Measurements from ENCODE around the gene ABLIM2. TPM values are rescaled to one million over a fixed set of nuclear protein-coding genes. Genes with fewer than 3 reads are reported as not detected.

Gene ABLIM2
- total RNA-seq, 5 donors from 2014 or later (not counting 1 experiment from before 2014, with no cell fraction given), result 2.6 to 7.0 (median 5.5) TPM

GRCh38 chr4:8108261-8108660 lies 50.4 kb downstream of the ABLIM2 start:
- DNase-seq, result no peak
- Histone ChIP-seq H3K36me3 (ENCODE audit: control insufficient read depth in 2 of 2, extremely low read depth in 1 of 2, insufficient read depth in 1 of 2, low read length in 1 of 2) (no peaks in the 10 kb centered on the region), H3K4me1 (ENCODE audit: control insufficient read depth in 1 of 2, extremely low read depth in 1 of 2, insufficient read depth in 2 of 2, low read length in 2 of 2) (no peaks in the 10 kb centered on the region), H3K27ac (ENCODE audit: low read length) (no peak overlapping the region), H3K4me3 (ENCODE audit: control insufficient read depth in 1 of 2, extremely low read depth in 1 of 2, low read length in 1 of 2) (no peak overlapping the region), H3K27me3 (replicated peaks in 1 of 2; ENCODE audit: control insufficient read depth in 2 of 2, extremely low read depth in 1 of 2, insufficient read depth in 2 of 2, low read length in 1 of 2) (peaks cover 0 to 32% of the 10 kb centered on the region in 2 experiments), H3K9me3 (no peaks in the 10 kb centered on the region)
- Mint-ChIP-seq H3K9me3 (no peaks in the 10 kb centered on the region), H3K36me3 (peaks cover 6% of the 10 kb centered on the region), H3K4me1 (no peaks in the 10 kb centered on the region), H3K4me3 (no peak overlapping the region), H3K27me3 (peaks cover 0 to 3% of the 10 kb centered on the region in 2 donors), H3K27ac (no peak overlapping the region)
- WGBS (ENCODE audit: insufficient coverage), result 88% methylated on average over 19 of the region's 20 CpGs
- POLR2A ChIA-PET, result no interaction called here
- ATAC-seq (replicated peaks in 1 of 4), result no peak
- CTCF ChIA-PET, result no interaction called here

DNA sequence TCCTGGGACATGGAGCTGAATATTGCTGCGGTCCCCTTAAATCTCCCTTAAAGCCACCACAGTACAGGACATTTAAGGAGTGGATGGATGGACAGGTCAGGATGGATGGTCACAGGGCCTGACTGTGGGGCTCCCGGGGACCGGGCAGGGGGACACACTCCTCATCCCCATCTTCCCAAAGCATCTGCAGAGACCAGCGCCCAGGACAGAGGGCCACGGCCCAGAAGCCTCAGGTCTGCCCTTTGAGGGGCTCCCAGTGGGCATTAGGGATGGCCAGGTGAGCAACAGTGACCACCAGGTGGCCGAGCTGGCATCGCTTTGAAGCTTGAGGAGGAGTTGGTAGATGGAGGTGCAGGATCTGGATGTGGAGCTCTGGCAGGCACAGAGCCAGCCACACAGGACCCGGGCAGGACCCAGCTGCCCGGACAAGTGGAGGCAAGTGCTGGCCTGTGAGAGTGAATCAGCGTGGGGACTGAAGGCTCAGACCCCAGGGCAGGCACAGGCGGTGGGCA lies 51.4 kb downstream of the ABLIM2 start:
- H3K9me3 Mint-ChIP-seq, result no peaks in the 10 kb centered on the region
- 78% methylated on average over 7 of the region's 11 CpGs for WGBS (ENCODE audit: insufficient coverage)
- H3K4me3 Mint-ChIP-seq, result no peak overlapping the region
- POLR2A ChIA-PET, result no interaction called here
- CTCF ChIA-PET, result no interaction called here
- no peak overlapping the region for H3K4me3 ChIP-seq (ENCODE audit: control insufficient read depth in 1 of 2, extremely low read depth in 1 of 2, low read length in 1 of 2)
- H3K9me3 ChIP-seq, result no peaks in the 10 kb centered on the region
- DNase-seq (no peak), ATAC-seq (replicated peaks in 1 of 4) (no peak)
- no peaks in the 10 kb centered on the region for H3K36me3 ChIP-seq (ENCODE audit: control insufficient read depth in 2 of 2, extremely low read depth in 1 of 2, insufficient read depth in 1 of 2, low read length in 1 of 2)
- peaks cover 6% of the 10 kb centered on the region for H3K36me3 Mint-ChIP-seq
- peaks cover 0 to 32% of the 10 kb centered on the region in 2 experiments for H3K27me3 ChIP-seq (replicated peaks in 1 of 2; ENCODE audit: control insufficient read depth in 2 of 2, extremely low read depth in 1 of 2, insufficient read depth in 2 of 2, low read length in 1 of 2)
- peaks cover 0 to 3% of the 10 kb centered on the region in 2 donors for H3K27me3 Mint-ChIP-seq
- no peak overlapping the region for H3K27ac ChIP-seq (ENCODE audit: low read length)
- H3K27ac Mint-ChIP-seq, result no peak overlapping the region
- no peaks in the 10 kb centered on the region for H3K4me1 ChIP-seq (ENCODE audit: control insufficient read depth in 1 of 2, extremely low read depth in 1 of 2, insufficient read depth in 2 of 2, low read length in 2 of 2)
- no peaks in the 10 kb centered on the region for H3K4me1 Mint-ChIP-seq

DNA sequence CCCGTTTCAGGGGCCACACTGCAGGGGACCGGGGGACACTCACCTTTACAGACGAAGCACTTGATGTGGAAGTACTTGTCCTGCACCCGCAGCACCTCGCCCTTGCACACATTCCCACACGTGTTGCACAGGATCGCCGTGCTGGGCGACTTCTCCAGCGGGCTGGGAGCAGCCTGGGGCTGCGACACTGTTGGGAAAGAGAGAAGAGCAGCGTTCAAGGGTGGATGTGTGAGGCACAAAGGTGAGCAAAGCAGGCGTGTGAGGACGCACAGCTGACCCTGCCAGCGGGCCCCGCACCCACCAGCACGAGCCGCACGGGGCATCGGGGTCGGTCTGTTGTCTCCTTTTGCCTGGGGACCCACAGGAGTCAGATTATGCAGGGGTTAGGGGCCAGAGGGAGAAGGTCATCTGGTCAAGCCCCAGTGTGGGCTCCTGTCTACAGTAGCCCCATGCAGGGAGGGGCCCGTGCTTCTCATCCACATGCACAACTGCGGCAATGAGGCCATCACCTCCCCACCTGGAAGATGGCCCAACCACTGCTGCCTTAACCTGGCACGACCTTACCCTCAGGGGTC lies 52.1 kb downstream of the ABLIM2 start:
- ChIA-PET POLR2A (no interaction called here), CTCF (no interaction called here)
- Mint-ChIP-seq H3K4me1 (no peaks in the 10 kb centered on the region), H3K9me3 (no peaks in the 10 kb centered on the region), H3K4me3 (no peak overlapping the region), H3K27me3 (peaks cover 0 to 3% of the 10 kb centered on the region in 2 donors), H3K36me3 (peaks cover 6% of the 10 kb centered on the region), H3K27ac (no peak overlapping the region)
- no peaks in the 10 kb centered on the region for H3K4me1 ChIP-seq (ENCODE audit: control insufficient read depth in 1 of 2, extremely low read depth in 1 of 2, insufficient read depth in 2 of 2, low read length in 2 of 2)
- whole genome bisulfite sequencing (ENCODE audit: insufficient coverage), result 82% methylated on average over 20 of the region's 24 CpGs
- H3K4me3 ChIP-seq (ENCODE audit: control insufficient read depth in 1 of 2, extremely low read depth in 1 of 2, low read length in 1 of 2), result no peak overlapping the region
- no peaks in the 10 kb centered on the region for H3K36me3 ChIP-seq (ENCODE audit: control insufficient read depth in 2 of 2, extremely low read depth in 1 of 2, insufficient read depth in 1 of 2, low read length in 1 of 2)
- peaks cover 0 to 30% of the 10 kb centered on the region in 2 experiments for H3K27me3 ChIP-seq (replicated peaks in 1 of 2; ENCODE audit: control insufficient read depth in 2 of 2, extremely low read depth in 1 of 2, insufficient read depth in 2 of 2, low read length in 1 of 2)
- DNase-seq (no peak), ATAC-seq (replicated peaks in 1 of 4) (no peak)
- no peak overlapping the region for H3K27ac ChIP-seq (ENCODE audit: low read length)
- no peaks in the 10 kb centered on the region for H3K9me3 ChIP-seq

GRCh38 chr4:8105306-8106100 lies 53.1 kb downstream of the ABLIM2 start:
- no peaks in the 10 kb centered on the region for H3K9me3 ChIP-seq
- H3K4me3 ChIP-seq (ENCODE audit: control insufficient read depth in 1 of 2, extremely low read depth in 1 of 2, low read length in 1 of 2), result no peak overlapping the region
- H3K27ac ChIP-seq (ENCODE audit: low read length), result no peak overlapping the region
- no peaks in the 10 kb centered on the region for H3K9me3 Mint-ChIP-seq
- CTCF ChIA-PET, result no interaction called here
- no peaks in the 10 kb centered on the region for H3K36me3 ChIP-seq (ENCODE audit: control insufficient read depth in 2 of 2, extremely low read depth in 1 of 2, insufficient read depth in 1 of 2, low read length in 1 of 2)
- peaks cover 0 to 26% of the 10 kb centered on the region in 2 experiments for H3K27me3 ChIP-seq (replicated peaks in 1 of 2; ENCODE audit: control insufficient read depth in 2 of 2, extremely low read depth in 1 of 2, insufficient read depth in 2 of 2, low read length in 1 of 2)
- POLR2A ChIA-PET, result no interaction called here
- H3K4me1 ChIP-seq (ENCODE audit: control insufficient read depth in 1 of 2, extremely low read depth in 1 of 2, insufficient read depth in 2 of 2, low read length in 2 of 2), result no peaks in the 10 kb centered on the region
- ATAC-seq (replicated peaks in 1 of 4), result no peak
- peaks cover 6% of the 10 kb centered on the region for H3K36me3 Mint-ChIP-seq
- H3K4me3 Mint-ChIP-seq, result no peak overlapping the region
- no peaks in the 10 kb centered on the region for H3K4me1 Mint-ChIP-seq
- no peaks in the 10 kb centered on the region for H3K27me3 Mint-ChIP-seq
- no peak overlapping the region for H3K27ac Mint-ChIP-seq
- no peak for DNase-seq
- 83% methylated on average over 21 of the region's 32 CpGs for WGBS (ENCODE audit: insufficient coverage)

- H3K4me3 ChIP-seq (ENCODE audit: control insufficient read depth in 1 of 2, extremely low read depth in 1 of 2, low read length in 1 of 2), result no peak overlapping the region
- no peak overlapping the region for H3K4me3 Mint-ChIP-seq
- ATAC-seq (replicated peaks in 1 of 4) (no peak), DNase-seq (no peak)
- no peaks in the 10 kb centered on the region for H3K36me3 ChIP-seq (ENCODE audit: control insufficient read depth in 2 of 2, extremely low read depth in 1 of 2, insufficient read depth in 1 of 2, low read length in 1 of 2)
- no peaks in the 10 kb centered on the region for H3K9me3 Mint-ChIP-seq
- peaks cover 6% of the 10 kb centered on the region for H3K36me3 Mint-ChIP-seq
- ChIA-PET POLR2A (no interaction called here), CTCF (no interaction called here)
- peaks cover 0 to 21% of the 10 kb centered on the region in 2 experiments for H3K27me3 ChIP-seq (replicated peaks in 1 of 2; ENCODE audit: control insufficient read depth in 2 of 2, extremely low read depth in 1 of 2, insufficient read depth in 2 of 2, low read length in 1 of 2)
- 70% methylated on average over 21 of the region's 22 CpGs for WGBS (ENCODE audit: insufficient coverage)
- H3K4me1 ChIP-seq (ENCODE audit: control insufficient read depth in 1 of 2, extremely low read depth in 1 of 2, insufficient read depth in 2 of 2, low read length in 2 of 2), result no peaks in the 10 kb centered on the region
- no peak overlapping the region for H3K27ac Mint-ChIP-seq
- H3K27ac ChIP-seq (ENCODE audit: low read length), result no peak overlapping the region
- no peaks in the 10 kb centered on the region for H3K4me1 Mint-ChIP-seq
- no peaks in the 10 kb centered on the region for H3K27me3 Mint-ChIP-seq
- H3K9me3 ChIP-seq, result no peaks in the 10 kb centered on the region
These were observed 53.9 kb downstream of the ABLIM2 start for GRCh38 chr4:8104491-8105305.
